HG03571 (cell line): Measurements from ENCODE around the gene ADAD2.

ENCODE experiments used
- ATAC-seq: cut with Tn5 transposase; IDR thresholded peaks from one replicate; pipeline ENCODE4 v1.9.1; 2021; ENCODE audit not compliant: unreplicated experiment

The ADAD2 gene

DNA sequence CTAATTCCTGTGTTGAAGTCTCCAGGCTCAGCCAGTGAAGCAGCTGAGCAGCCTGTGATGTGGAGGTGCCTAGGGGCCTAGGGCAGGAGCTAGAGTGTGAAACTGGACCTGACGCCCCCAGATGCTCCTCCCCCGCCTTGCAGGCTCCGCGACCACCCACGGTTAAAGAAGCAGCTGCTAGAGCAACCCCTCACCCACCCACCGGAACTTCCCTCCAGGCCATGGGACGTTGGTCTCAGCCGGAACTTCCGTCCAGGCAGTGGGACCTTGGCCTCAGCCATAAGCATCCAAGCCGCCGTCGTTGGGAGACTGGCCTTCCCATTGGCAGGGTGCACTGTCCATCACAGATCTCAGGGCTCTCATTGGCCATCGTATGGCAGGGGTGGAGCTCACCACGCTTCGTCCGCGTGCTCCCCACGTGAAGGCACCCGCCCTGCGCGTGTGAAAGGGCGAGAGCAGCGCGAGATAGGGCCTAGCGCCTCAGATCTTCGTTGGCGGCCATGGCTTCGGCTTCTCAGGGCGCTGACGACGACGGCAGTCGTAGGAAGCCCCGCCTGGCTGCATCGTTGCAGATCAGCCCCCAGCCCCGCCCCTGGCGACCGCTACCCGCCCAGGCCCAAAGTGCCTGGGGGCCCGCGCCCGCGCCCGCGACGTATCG, at the start of gene ADAD2:
Gene ADAD2 (plus strand): TSS at position 427 of the 658 bp plus-strand sequence. CDS start 74 bp downstream, at position 501.
- no peak for ATAC-seq

- ATAC-seq, result no peak
These were observed 47.9 kb upstream of the ADAD2 start for GRCh38 chr16:84143081-84143480.

- ATAC-seq, result no peak
These were observed 47.2 kb upstream of the ADAD2 start for GRCh38 chr16:84143784-84144199.

GRCh38 chr16:84144209-84144858, 46.6 kb upstream of the ADAD2 start:
- no peak for ATAC-seq

DNA sequence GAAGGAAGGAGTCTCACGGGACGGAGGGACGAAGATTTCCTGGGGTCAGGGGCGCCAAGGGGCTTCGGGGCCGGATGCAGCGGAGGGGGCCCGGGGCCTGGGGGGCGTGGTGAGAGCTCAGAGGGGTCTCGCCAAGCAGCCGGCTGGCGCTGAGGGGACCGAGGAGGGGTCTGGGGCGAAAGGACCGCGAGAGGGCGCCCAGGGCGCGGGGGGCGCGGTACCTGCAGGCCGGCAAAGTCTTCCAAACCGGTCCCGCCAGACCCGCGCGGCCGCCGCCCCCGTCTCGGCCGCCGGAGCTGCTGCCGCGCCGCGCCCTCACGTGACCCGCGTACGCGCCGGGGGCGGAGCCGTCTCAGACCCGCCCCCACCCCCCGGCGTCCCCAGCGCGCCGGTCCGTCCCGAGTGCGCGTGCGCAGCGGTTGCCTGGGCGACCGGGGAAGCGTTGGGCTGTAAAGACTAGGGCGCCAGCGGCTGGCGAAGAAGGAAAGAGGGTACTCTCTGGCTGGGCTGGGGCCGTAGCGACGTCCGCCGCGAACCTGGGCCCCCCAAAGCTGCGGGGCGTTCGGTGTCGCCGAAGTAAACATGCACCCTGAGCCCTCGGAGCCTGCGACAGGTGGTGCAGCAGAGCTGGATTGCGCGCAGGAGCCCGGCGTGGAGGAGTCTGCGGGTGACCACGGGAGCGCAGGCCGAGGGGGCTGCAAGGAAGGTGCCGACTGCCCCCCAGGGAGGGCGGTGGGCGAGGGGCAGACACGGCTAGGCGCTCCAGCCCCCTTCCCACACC, 45.9 kb upstream of the ADAD2 start, which contains the start of the genes DNAAF1 and HSDL1:
Gene DNAAF1 (plus strand): TSS at position 450 of the 781 bp plus-strand sequence. CDS start 133 bp downstream, at position 583.
Gene HSDL1 (minus strand): TSS at position 319 of the 781 bp plus-strand sequence. CDS start 13,856 bp downstream, outside the sequence.
- ATAC-seq, result peak; percentile 85

- ATAC-seq, result no peak
These were observed 40.0 kb upstream of the ADAD2 start for GRCh38 chr16:84150926-84151325.

DNA sequence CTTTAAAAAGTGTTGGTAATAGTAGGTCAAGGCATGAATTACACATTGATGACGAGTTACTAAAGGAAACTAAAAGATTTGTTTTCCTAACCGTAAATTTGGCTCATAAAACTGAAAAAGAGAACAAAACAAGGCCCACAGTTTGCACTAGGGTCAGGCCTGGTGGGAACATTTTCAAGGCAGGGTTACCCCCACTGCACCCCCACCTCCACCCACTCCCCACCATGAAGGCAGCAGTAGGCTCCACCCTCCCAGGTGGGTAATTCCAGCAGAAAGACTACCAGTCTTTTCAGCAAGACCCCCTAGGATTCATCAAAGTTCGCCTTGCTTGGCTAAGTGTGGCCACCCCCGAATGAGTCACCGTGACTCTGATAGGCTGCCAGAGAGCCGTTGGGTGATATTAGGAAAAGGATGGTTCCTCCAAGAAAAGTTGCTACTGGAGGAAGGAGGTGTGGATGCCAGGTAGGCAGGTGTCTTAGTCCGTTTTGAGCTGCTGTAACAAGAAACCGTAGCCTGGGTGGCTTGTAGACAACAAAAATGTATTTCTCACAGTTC, 37.2 kb upstream of the ADAD2 start:
- no peak for ATAC-seq

DNA sequence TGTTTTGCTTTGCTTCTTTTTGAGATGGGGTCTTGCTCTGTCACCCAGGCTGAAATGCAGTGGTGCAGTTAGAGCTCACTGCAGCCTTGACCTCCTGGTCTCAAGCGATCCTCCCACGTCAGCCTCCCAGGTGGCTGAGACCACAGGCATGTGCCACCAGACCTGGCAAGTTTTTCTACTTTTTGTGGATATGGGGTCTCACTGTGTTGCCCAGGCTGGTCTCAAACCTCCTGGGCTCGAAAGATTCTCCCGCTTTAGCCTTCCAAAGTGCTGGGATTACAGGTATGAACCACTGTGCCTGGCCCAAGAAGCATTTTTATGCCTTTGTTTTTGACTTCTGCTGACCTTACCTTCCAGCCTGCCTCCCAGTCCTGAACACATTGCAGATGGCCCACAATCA, 35.7 kb upstream of the ADAD2 start:
- ATAC-seq, result no peak

- ATAC-seq, result no peak
These were observed 35.2 kb upstream of the ADAD2 start for GRCh38 chr16:84155771-84156170.

DNA sequence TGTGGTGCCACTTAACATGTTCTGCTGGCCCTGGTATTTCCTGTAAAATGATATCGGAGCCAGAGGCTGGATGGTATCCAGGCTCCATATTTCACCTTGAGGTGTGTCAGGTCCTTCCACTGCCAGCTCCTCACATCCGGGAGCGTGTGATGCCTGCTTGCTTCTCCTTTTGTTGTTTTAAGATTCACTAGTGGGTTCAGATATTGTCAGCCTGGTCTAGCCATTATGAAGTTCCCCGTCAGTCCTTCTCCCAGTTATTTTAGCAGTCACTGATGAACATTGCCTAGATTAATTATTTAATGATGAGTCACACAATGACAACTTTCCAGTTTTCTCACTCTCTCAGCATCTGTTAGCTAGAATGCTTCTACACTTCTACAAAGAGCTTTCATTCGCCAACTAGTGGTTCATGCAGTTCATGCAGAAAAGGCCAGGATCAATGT, 34.6 kb upstream of the ADAD2 start:
- no peak for ATAC-seq

- no peak for ATAC-seq
These were observed 31.9 kb upstream of the ADAD2 start for GRCh38 chr16:84159007-84159406.

GRCh38 chr16:84159800-84160199, 31.2 kb upstream of the ADAD2 start:
- no peak for ATAC-seq

- ATAC-seq, result no peak
These were observed 29.9 kb upstream of the ADAD2 start for GRCh38 chr16:84161037-84161436.

DNA sequence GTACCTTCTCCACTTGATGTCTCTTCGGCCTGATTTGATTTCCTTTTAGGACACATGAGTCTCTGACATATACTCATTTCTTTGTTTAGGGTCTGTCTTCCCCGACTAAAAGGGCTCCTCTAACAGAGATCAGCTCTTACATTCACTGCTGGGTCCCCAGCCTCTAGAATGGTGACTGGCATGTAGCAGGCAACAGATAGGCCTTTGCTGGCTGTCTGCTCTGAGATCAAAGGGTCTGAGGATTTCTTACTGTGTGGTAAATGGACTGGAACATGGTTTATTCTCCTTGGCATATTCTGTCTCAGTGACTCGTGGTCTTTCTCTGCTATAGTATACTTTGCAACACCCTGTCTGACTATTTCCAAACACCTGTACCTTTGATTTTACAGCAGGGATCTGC, 29.2 kb upstream of the ADAD2 start:
- no peak for ATAC-seq

GRCh38 chr16:84165746-84166145, 25.2 kb upstream of the ADAD2 start:
- ATAC-seq, result no peak

GRCh38 chr16:84166796-84167695, 23.9 kb upstream of the ADAD2 start:
- ATAC-seq, result no peak

DNA sequence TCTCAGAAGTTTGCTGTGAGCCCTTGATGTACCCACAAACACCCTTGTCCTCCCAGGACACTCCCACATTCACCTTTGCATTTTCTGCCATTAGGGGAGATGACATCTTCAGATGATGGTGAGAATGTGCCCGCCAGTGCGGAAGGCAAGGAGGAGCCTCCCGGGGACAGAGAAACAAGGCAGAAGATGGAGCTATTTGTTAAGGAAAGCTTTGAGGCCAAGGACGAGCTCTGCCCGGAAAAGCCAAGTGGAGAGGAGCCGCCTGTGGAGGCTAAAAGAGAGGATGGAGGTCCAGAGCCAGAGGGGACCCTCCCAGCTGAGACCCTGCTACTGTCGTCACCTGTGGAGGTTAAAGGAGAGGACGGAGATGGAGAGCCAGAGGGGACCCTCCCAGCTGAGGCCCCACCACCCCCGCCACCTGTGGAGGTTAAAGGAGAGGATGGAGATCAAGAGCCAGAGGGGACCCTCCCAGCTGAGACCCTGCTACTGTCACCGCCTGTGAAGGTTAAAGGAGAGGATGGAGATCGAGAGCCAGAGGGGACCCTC, 21.1 kb upstream of the ADAD2 start:
- no peak for ATAC-seq

DNA sequence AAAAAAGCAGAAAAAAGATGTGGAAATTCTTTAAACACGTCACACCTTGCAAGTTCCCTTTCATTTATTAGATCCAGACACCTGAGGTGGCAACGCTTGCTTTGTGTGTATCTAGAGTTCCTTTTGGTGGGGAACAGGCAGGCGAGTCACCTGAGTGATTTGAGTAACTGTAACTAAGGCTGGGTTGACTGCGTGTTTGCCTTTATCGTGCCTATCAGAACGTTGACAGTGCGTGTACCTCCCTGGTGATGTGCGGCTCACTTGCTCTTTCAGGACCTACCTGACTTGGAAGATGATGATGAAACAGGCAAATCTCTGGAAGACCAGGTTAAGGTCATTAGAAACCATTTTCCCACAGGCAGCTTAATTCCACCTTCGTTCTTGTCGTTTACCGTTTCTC, 16.6 kb upstream of the ADAD2 start:
- no peak for ATAC-seq

DNA sequence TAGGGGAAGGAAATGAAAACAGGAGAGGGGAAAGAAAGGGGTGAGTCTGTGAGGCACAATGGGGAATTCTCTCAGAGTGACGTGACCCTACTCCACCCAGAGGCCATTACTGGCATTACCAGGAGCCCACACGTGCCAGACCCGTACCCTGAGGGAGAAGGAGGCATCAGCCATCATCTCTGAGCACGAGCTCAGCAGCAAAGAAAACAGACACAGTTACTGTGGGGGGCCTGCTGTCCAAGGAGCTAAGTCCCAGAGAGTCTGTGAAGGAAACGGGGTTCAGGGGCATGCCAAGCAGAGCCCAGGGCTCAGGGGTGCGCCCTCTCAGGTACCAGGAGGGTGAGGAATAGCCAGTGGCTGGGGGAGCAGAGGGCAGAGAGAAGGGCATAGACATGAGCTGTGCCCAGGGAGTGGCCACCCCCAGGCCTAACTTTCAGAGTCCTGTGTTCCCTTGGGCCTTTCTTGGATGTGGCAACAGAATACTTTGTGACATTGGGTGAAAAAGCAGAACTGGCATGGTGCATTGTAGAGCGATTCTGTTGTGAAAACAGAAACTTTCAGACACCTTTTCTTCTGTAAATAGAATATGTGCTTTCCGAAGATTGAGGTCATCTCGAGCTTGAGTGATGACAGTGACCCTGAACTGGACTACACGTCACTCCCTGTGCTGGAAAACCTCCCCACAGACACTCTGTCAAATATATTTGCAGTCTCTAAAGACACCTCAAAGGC, 15.4 kb upstream of the ADAD2 start:
- ATAC-seq, result peak; percentile 70
